Measurements from ENCODE around the gene ZFAND3.
"Not testable (repeated sequence)": the region's sequence is repeated elsewhere in the genome, so short reads cannot be mapped to it uniquely, and the experiment has no call there.

The ZFAND3 gene

DNA sequence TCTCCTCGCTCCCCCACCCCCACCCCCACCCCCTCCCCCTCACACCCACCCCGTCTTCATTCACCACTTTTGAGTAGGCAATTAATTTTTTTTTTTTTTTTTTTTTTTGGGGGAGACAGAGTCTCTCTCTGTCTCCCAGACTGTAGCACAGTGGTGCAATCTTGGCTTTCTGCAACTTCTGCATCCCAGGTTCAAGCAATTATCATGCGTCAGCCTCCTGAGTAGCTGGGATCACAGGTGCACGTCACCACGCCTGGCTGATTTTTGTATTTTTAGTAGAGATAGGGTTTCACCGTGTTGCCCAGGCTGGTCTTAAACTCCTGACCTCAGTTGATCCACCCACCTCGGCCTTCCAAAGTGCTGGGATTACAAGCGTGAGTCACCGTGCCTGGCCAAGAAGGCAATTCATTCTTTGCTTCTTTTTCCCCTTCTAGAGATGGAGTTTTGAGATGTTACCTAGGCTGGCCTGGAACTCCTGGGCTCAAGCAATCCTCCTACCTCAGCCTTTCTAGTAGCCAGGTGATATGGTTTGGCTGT, 230.4 kb downstream of the ZFAND3 start:
- DNase-seq (ENCODE audit: low read depth), result not testable (repeated sequence)

DNA sequence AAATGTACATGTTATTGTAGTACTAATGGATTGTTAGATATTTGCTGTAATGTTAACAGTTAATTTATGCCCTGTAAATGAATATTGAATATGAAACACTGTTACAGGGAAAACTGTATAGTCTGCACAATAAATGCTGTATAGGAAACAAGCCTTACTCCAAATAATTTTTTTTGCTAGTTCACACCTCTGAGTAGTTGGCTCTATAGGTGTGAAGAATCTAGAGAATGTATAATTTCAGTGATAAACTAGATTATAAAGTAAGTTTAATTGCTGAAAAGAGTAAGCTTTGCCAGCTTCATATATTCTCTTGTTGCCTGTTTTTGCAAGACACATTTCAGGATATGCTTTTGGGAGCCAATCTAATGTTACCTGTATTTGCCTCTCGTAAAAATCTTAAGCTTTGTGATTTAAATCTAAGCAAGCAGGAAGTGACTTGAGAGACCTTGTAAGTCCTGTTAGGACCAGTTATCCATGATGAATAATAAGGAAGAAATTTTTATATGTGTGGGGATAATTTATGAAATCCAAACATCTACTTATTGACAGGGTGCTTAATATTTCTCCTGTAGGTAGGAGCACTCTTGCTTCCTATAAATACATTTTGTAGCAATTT, 232.4 kb downstream of the ZFAND3 start:
- no peak for DNase-seq (ENCODE audit: low read depth)

DNA sequence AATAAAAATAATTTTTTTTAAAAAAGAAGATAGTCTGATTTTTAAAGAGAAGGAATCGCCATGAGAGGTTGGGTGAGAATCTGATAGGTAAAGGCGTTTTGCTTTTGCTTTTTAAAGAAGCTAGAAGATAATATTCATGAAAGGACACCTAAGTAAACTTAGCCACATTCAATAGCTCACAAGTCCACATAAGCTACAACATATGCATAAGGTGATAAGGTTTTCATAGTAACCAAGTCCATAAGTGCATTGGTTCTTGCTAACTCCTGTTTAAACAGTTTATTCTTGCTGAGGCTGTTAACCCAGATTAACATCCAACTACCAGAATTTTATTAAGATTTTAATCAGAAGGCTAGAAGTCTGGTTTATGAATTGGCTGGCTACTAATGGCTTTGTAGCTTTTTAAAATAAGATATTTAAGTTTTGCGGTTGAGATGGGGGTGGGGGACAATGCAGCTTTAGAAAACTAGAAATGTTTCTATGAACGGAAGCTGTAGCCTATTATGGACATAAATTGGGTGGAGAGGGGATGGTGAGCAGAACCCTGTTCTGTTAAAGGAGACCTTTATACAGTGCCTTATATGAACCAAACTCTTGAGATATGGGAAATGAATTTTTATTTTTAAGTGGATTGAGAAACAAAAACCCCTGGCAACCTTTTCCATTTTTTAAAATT, 235.1 kb downstream of the ZFAND3 start:
- DNase-seq (ENCODE audit: low read depth), result no peak

DNA sequence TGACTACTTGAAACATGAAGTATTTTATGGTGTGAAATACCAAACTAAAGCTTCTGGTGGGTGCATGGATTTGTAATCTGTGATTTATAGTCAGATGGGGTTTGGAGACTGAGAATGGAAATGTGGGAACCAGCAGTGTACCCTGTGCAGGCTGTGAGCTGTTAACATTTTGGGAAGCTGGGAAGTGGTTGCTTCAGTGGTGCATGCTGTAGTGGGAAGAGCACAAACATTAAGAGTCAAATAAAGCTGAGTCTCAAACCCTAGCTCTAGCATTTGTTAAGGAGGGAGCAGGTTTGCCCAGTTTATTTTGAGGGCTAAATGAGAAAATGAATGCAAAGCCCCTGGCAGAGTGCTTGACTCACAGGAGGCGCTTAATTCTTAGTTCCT, 235.7 kb downstream of the ZFAND3 start:
- DNase-seq (ENCODE audit: low read depth), result no peak

DNA sequence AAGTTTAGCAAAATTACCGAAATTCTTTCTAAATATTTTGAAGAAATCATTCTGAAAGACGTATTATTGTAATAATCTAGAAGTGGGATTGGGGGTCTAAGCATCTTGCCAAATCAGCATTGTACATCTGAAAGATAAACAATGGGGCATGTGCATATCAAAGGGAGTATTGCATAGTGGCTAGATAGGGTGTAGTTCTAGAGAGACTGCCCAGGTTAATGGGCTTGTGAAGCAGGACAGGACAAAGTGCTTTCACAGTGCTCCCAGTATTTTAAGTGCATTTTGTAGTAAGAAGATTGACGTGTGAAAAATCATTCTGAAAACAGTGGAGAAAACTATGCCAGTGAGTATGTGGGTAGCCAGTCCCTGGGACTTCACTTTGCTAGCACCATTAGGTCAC, 236.8 kb downstream of the ZFAND3 start:
- DNase-seq (ENCODE audit: low read depth), result no peak

DNA sequence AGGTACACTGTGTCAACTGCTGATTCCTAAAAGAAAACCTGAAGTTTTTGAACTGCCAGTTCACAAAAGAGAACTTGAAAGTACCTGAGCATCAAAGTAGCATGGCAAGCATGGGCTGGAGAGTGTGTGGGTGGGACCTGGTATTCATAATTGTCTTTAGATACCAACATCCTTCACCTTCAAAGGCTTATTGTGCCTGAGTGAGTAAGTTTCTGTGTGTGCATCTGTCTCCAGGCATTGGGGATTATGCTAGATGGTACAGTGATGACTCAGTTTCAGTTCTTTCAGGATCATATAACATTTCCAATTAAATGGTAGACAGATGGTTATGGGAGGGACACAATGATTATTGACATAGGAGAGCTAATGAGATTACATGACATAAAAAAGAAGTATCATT, 238.5 kb downstream of the ZFAND3 start:
- peak; percentile 20 for DNase-seq (ENCODE audit: low read depth)

DNA sequence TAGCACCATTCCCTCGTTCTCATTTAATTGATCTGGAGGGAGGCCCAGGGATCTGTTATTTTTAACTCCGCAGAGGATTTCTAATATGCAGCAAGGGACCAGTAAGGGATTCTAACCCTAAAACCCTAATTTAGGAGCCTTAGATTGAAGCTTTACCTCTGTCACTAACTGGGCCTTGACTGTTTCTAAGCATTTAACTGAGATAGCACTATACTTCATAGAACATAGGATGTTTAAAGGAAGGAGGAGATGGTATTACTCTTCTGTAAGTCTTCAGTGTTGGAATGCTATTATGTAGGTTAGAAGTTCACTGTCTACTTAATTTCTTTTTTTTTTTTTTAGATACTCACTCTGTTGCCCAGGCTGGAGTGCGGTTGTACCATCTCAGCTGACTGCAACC, 242.5 kb downstream of the ZFAND3 start:
- no peak for DNase-seq (ENCODE audit: low read depth)

DNA sequence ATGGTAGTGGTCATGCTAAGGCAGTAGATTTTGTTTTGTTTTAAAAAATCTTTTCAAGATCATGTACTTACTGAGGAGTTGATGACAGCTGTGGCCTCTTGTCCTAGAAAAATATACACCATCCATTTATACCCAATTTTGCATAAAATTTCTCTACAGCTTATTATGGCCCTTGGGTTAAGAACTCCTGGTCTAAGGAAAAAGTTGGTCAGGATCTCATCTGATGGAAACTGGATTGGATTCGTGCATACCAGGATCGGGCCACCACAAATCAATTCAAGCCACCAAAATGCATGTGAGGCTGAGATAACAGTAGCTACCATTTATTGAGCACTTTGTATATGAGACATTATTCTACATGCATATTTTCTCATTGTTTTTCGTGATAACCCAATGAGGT, 244.4 kb downstream of the ZFAND3 start:
- DNase-seq (ENCODE audit: low read depth), result no peak

DNA sequence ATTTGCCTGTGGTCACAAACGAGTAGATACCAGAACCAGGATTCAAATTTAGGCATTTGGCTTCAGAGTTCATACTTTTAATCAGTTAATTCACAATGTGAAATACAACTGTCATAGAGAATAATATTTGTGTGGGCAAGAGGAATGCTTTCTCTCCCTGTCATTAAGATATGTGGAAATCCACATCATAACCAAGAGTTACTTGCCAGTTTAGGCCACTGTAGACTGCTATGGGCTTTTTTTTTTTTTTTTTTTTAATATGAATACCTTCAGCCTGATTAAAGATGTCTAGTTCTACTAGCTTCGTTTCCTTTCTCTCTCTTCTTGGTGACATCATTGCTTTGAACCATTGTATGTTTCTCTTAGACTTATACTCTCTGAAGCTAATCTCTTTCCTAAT, 244.9 kb downstream of the ZFAND3 start:
- DNase-seq (ENCODE audit: low read depth), result no peak

DNA sequence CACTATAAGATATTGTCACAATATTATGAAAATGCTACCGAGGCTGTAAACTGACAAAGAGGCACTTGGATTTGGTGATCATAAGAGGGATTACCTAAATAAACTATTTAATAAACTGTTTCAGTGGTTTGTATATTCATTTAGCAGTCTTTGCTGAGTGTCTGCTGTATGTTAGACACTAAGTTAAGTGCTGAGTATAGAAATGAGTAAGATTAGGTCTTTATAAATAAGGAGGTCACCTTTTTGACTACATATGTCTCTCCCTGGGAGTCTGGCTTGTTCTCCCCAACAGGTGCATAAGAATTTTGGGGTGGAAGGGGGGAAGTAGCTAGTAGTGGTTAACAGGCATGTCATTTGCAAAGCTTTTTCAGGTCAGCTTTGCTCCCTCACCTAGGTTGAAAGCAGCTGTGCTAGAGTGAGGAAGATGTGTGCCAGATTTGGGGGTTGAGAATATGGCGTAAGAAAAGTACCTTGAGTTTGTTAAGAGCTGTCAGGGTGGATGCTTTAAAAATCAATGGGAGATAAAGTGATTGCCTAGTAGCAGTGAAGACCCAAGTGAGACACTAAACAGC, 246.3 kb downstream of the ZFAND3 start:
- DNase-seq (ENCODE audit: low read depth), result no peak

DNA sequence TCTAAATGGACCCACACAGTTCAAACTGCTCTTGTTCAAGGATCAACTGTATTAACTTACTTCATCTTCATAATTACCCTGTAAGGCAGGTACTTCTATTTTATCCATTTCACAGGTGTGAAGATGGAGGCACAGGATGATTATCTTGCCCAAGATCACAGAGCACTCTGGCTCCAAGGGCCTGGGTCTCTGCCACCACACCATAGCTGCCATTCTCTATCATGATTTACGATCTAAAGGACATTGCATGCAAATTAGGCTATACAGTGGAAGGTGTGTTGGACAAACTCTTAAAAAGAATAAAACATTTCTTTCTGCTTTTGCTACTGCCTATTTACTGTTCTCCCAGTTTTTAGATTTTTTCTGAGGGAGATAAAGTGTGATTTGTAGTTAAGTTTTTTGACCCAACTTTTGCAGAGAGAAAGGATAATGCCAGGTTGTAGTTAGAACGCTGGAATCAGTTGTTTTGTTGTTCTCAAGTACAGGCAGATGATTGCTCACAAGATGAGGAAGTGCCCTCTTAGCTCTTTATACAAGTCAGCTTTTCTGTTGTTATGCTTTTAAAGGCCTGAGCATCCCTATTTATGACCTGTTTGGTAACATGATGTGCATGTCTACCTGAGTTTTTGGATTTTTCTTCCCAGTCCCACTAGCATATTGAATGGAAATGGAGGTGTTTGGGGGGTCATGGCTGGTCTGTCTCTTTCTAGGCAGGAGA, 247.9 kb downstream of the ZFAND3 start:
- no peak for DNase-seq (ENCODE audit: low read depth)

DNA sequence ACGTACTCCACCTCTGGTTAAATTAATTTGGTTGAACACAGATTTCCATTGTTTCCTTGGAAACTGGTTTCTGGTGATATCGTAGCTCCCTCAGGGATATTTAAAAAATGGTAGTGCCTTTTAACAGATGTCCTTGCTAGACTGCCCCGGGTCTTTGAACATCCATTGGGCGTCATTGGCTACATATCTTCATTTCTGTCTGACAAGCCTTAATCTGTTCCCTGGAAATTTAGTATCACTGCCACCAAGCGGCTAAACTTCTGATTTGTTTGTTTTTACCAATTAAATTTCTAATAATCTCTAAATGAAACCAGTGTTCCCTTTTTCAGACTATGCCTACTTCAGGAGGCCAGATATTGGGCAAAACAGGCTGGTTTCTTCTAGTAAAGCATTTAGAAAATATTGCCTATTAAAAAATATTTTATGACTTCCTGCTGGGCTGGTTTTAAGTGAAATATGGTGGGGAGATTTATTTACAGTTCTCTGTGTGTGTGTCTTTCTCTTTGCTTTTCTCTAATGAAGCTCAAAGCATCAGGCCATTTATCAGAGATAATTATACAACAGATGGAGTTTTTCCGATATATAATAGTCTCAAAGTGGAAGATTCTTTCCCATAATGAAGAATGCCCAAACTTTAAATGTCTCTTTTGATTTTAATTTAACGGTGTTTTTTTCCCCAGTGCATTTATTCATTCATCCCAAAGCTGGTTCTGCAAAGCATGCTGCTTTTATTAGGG, 249.5 kb downstream of the ZFAND3 start:
- DNase-seq (ENCODE audit: low read depth), result no peak

DNA sequence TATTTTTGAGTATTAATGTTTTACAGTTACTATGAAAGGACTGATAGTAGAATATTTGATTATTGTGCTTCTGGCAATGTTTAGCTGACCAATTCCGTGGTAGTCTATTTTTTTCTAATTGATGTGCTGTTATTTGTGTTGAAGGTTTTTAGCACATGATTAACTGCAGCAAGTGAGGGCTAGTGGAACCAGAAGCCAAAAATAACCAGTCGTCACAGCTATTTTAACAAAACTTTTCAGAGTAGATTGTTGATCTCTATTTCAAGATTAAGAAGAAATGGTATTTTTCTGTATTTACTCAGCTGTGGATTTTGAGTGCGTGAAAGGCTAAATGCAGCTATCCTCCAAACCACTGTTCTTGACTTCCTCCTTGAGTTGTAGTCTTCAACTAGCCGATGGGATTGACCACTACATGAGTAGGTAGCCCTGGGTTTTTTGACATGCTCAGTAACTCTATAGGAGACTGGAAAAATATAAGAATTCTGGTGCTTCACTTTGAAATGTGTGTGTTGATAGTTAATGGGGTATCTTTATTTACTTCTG, 258.0 kb downstream of the ZFAND3 start:
- DNase-seq (ENCODE audit: low read depth), result no peak

DNA sequence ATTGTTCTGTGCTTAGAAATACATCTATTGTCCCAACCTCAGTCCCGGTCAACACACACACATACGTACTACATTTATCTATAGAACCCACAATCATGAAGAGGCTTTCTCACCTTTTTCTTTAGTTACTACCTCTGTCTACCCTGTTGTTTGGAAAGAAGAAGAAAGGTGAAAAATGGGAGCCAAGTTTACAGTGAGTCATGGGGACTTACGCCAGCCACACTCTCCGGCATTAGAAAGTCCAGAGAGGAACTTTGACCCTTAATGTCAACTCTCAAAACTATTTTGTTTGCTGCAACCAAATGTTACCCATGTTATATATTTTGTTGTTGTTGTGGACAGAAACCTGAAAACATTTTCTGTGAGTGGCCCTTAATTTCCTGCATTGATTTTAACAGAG, 259.1 kb downstream of the ZFAND3 start:
- DNase-seq (ENCODE audit: low read depth), result no peak

DNA sequence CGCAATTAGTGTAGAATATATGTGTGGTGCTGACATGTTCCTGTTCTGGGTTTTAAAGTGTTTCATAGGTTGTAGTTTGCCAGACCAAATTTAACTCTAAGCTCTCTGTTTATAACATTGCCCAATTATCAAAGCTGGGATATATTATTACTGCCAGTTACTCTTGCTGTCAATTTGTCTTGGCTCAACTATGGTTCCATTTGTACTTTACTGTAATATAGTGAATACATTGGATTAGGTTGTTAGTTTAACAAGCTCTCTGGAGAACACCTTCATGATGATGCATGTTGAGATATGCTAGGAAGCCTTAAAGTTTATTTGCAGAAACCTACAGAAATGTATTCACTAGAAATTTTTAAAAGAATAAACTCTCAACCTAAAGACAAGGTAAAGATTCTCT, 259.6 kb downstream of the ZFAND3 start:
- no peak for DNase-seq (ENCODE audit: low read depth)

DNA sequence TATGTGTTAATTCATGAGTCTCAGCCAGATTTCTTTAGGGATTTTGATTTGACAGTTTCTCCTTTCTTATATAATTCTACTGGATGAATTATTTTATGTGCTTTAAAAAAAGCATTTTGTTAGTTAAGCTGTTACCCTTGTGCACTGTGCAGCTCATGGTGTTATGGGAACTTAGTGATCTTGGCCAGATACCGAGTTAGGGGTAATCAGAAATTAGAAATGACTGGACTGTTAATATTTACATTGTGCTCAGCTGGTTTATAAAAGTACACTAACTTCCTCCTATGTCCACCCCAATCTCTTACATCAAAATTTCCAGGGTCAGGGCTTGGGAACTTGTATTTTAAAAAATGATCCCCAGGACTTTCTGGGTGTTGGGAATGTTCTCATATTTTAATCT, 260.0 kb downstream of the ZFAND3 start:
- DNase-seq (ENCODE audit: low read depth), result no peak

DNA sequence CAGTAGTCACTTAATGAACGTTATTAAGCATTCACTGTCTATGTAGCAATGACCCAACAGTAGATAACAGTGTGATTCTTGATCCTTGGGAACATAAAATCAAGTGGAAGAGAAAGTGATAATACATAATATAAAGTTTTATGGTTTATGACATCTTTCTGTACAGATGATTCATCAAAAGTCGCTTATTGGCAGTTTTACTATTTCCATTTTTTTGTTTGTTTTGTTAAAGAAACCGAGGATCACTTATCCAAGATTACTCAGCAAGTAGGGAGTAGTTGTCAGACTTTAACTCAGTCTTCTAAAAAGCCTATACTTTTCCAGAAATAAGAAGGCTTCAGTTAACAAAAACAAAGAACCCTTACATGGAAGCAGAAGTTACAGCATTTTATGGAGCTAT, 260.8 kb downstream of the ZFAND3 start:
- no peak for DNase-seq (ENCODE audit: low read depth)

DNA sequence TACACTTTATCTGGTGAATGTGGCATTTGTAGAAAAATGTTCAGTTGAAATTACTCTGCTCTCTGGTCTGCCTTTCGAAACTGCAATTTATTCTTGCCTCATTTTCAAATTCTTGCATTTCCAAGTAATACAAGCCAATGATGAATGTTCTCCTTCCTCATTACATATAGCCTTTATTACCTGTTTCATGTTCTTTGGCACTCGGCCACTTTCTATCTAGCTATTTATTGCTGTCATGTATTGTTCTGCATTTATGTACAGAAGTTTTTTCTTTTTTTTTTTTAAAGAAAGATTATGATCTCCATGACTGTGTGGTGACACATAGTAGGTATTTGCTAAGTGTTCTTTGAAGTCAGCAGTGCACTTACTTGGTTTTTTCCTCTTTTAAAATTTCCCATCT, 261.4 kb downstream of the ZFAND3 start:
- no peak for DNase-seq (ENCODE audit: low read depth)

DNA sequence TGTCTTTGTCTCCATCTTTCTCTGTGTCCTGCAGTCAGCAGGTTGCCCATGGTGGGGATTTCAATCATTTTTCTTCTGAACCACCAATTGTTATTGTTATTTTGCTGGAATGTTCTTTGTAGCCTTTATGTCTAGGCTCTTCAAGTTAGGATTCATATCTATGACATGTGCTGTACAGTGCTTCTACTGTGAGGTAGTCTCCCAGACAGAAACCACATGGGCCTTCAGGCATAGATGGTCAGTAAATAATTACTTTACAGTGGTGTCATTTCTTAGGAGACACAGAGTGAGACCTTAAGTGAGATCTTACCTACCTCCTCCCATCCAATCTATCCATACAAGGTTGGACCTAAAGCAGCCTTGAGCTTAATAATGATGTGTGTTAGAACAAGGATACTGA, 265.5 kb downstream of the ZFAND3 start:
- DNase-seq (ENCODE audit: low read depth), result no peak

DNA sequence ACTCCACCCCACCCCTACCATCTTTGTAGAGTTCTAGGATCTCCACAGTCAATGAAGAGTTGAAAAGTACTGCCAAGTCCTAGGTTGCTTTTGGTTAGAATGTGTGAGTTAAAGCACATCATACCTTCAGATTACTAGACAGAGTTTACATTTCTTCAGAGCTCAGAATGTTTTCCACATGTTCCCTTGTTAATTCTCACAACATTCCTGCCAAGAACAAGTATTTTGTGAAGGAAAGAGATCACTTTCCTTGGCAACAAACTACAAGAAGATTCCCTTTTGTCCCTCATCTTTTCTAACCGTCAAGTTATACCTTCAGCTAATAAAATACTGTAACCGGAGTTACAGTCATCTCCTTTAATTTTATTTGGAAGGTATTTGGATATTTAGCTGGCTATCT, 266.8 kb downstream of the ZFAND3 start:
- DNase-seq (ENCODE audit: low read depth), result no peak

DNA sequence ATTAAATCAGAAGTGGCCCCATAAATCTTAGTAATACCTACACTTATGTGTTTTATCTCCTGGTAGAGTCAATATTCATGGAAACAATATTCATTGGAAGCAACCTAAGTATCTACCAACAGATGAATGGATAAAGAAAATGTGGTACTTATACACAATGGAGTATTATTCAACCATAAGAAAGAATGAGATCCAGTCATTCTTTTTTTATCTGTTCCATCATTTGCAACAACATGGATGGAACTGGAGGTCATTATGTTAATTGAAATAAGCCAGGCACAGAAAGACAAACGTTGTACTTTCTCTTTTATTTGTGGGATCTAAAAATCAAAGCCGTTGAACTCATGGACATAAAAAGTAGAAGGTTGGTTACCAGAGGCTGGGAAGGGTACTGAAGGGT, 268.5 kb downstream of the ZFAND3 start:
- no peak for DNase-seq (ENCODE audit: low read depth)

DNA sequence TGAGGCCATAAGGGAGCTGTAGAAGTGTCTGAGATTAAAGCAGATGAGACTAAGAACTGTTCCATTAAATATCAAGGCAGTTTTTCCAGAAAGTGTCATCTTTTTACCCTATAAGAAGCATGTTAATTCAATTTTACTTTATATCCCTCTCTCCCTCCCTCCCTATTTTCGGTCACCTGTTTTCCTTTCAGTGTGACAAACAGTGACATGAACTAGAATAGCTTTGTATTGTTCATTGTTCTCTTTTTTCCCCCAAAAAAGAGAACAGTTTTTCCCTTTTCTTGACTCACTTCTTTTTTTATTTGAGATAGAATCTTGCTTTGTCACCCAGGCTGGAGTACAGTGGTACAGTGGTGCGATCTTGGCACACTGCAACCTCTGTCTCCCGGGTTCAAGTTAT, 269.3 kb downstream of the ZFAND3 start:
- no peak for DNase-seq (ENCODE audit: low read depth)
